DND-41 (cell line): ENCODE measurements around the gene DPYD.

Source experiments
- EZH2 ChIP-seq: IDR thresholded peaks from 3 replicates; pipeline ENCODE4 v1.6.1; 2012; ENCODE audit warnings: borderline replicate concordance, low read depth, mild to moderate bottlenecking, moderate library complexity, low read length, inconsistent platforms; ENCODE audit not compliant: severe bottlenecking
- TF ChIP-seq, protein P1 (sequence below): IDR thresholded peaks from 2 replicates; pipeline ENCODE4 v1.5.1; 2012; ENCODE audit warnings: borderline replicate concordance, low read length, moderate library complexity, mild to moderate bottlenecking; ENCODE audit not compliant: poor library complexity, severe bottlenecking; ENCODE audit errors: extremely low read depth

DNA sequence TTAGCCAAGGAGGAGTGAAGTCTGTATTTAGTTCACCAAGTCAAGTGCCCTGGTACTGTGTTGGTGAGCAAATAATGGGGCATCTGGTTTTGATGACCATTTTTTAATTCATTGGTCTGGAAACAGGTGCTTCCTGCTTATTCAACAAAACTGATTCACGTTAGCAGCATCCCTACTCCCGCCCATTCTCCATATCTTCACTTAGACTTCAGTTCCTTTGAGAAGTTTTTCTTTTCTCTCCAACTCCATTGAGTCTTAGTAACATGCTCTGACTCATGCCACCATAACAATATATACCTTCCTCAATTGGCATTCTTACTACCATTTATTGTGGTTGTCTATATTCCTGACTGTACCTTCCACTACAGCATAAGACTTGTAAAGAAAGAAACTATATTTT lies 468.9 kb downstream of the DPYD start:
- TF ChIP-seq, protein P1, sequence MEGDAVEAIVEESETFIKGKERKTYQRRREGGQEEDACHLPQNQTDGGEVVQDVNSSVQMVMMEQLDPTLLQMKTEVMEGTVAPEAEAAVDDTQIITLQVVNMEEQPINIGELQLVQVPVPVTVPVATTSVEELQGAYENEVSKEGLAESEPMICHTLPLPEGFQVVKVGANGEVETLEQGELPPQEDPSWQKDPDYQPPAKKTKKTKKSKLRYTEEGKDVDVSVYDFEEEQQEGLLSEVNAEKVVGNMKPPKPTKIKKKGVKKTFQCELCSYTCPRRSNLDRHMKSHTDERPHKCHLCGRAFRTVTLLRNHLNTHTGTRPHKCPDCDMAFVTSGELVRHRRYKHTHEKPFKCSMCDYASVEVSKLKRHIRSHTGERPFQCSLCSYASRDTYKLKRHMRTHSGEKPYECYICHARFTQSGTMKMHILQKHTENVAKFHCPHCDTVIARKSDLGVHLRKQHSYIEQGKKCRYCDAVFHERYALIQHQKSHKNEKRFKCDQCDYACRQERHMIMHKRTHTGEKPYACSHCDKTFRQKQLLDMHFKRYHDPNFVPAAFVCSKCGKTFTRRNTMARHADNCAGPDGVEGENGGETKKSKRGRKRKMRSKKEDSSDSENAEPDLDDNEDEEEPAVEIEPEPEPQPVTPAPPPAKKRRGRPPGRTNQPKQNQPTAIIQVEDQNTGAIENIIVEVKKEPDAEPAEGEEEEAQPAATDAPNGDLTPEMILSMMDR = no peak
- no peak for TF ChIP-seq EZH2
